ENCODE measurements around the gene PLEKHA4.
A peak's percentile ranks its signal among the peaks of the same experiment; 100 is the strongest.

Gene PLEKHA4

DNA sequence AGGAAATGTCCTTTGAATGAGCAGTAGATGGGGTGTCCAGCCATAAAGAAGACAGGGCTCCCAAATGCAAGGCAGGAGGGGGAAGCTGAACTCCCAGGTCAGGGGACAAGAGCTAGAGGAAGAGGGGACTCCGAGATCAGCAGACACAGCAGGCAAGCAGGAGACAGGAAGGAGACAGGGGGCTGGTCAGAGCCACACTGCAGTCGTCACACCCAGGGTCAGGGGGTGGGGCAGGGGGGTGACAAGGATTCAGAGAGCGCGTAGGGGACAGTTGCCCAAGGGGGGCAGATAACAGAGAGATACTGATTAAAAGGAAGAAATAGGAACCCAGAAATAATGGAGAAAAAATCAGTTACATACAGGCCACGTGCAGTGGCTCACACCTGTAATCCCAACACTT lies 35.4 kb downstream of the PLEKHA4 start:
- H3K36me3 ChIP-seq: peaks cover 4% of the 10 kb centered on the region; the same call in 1 of the 2 replicates
- H3K27ac ChIP-seq: no peak overlapping the region
- H4K20me1 ChIP-seq: no peaks in the 10 kb centered on the region
- H3K27me3 ChIP-seq: no peaks in the 10 kb centered on the region
- peaks cover 46% of the 10 kb centered on the region for H3K4me1 ChIP-seq
- H3K4me2 ChIP-seq: no peak overlapping the region
- no peaks in the 10 kb centered on the region for H3K9me3 ChIP-seq
- no peak overlapping the region for H3K4me3 ChIP-seq
- no peak overlapping the region for H3K9ac ChIP-seq
- TF ChIP-seq Cebpa-rat (IDR thresholded peaks at IDR 0.05): no peak

DNA sequence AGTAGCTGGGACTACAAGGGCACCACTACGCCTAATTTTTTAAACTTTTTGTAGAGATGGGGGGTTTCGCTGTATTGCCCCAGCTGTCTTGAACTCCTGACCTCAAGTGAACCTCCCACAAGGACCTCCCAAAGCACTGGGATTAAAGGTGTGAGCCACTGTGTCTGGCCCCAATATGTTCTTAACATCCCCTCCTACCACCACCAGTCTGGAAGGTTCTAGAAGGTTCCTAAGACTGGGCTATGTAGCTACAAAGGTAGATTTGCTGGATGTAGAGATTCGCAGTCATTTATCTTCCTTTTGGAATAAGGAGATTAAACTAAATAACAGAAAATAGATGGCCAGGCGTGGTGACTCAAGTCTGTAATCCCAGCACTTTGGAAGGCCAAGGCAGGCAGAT lies 37.5 kb downstream of the PLEKHA4 start:
- no peak for TF ChIP-seq Cebpa-rat (IDR thresholded peaks at IDR 0.05)
- H3K9me3 ChIP-seq: no peaks in the 10 kb centered on the region

DNA sequence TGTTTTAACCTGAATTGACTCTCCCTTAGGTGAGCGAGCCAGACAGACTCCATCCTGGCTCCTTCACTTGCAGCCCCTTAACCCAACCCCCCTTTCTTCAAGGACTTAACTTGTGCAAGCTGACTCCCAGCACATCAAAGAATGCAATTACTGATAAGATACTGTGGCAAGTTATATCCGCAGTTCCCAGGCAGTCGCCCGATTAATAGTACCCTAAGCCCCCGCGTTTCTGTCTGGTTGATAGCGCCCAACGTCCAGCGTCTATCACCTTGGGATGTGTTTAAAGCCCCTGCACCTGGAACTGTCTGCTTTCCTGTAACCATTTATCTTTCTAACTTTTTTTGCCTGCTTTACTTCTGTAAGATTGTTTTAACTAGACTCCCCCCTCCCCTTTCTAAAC lies 38.3 kb downstream of the PLEKHA4 start:
- no peak for TF ChIP-seq Cebpa-rat (IDR thresholded peaks at IDR 0.05)
- Histone ChIP-seq H3K4me1 (peaks cover 18% of the 10 kb centered on the region), H3K9me3 (no peaks in the 10 kb centered on the region), H3K4me2 (no peak overlapping the region), H3K27ac (no peak overlapping the region), H3K9ac (no peak overlapping the region), H4K20me1 (no peaks in the 10 kb centered on the region), H3K36me3 (peaks cover 7% of the 10 kb centered on the region; the same call in 1 of the 2 replicates), H3K27me3 (no peaks in the 10 kb centered on the region), H3K4me3 (no peak overlapping the region)

More for the DNA sequence above, 37.5 kb downstream of the PLEKHA4 start:
- Histone ChIP-seq H3K27me3 (no peaks in the 10 kb centered on the region), H3K4me2 (no peak overlapping the region), H3K4me3 (no peak overlapping the region), H3K27ac (no peak overlapping the region), H4K20me1 (no peaks in the 10 kb centered on the region), H3K36me3 (peaks cover 7% of the 10 kb centered on the region; the same call in 1 of the 2 replicates), H3K9ac (no peak overlapping the region), H3K4me1 (peaks cover 27% of the 10 kb centered on the region)

DNA sequence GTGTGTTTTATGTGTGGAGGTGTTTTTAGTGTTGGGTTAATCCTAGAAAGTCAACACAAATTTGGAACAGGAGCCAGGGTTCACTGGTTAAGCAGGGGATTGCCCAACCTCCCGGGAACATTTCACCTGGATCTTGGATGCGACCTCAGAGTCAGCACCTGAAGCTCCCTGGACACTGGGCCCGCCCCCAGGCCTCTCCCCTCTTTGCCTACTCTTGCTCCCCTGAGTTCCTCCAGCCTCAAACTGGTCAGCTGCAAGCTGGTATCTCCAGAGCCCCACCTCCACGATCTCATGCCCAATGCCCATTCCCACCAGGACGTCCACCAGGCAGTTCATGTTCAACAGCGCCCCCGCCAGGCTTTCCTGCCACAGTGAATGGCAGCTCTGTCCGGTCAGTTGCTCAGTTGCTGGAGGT lies 41.8 kb downstream of the PLEKHA4 start:
- Histone ChIP-seq H3K4me2 (no peak overlapping the region), H3K27me3 (no peaks in the 10 kb centered on the region), H3K4me3 (no peak overlapping the region), H3K36me3 (peaks cover 22% of the 10 kb centered on the region), H3K9me3 (0 out of 2 replicates have a peak, but pooled peaks cover 5% of the 10 kb centered on the region), H3K27ac (no peak overlapping the region), H4K20me1 (no peaks in the 10 kb centered on the region), H3K4me1 (no peaks in the 10 kb centered on the region), H3K9ac (no peak overlapping the region)
- TF ChIP-seq Cebpa-rat (IDR thresholded peaks at IDR 0.05): no peak

DNA sequence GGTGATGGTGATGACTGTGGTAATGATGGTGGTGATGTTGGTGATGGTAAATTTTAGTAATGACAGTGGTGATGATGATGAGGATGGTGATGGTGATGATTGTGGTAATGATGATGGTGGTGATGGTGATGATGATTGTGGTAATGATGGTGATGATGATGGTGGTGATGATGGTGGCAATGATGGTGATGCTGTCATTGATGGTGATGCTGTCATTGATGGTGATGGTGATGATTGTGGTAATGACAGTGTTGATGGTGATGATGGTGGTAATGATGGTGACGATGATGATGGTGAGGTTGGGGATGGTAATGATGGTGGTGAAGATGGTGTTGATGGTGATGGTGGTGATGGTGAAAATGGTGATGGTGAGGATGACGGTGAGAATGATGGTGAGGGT lies 45.9 kb downstream of the PLEKHA4 start:
- Histone ChIP-seq H3K27ac (no peak overlapping the region), H3K4me2 (no peak overlapping the region), H3K4me1 (0 out of 2 replicates have a peak, but pooled peaks cover 4% of the 10 kb centered on the region), H3K36me3 (peaks cover 21% of the 10 kb centered on the region), H3K27me3 (no peaks in the 10 kb centered on the region), H4K20me1 (no peaks in the 10 kb centered on the region), H3K4me3 (no peak overlapping the region), H3K9me3 (0 out of 2 replicates have a peak, but pooled peaks cover 5% of the 10 kb centered on the region), H3K9ac (no peak overlapping the region)
- no peak for TF ChIP-seq Cebpa-rat (IDR thresholded peaks at IDR 0.05)

DNA sequence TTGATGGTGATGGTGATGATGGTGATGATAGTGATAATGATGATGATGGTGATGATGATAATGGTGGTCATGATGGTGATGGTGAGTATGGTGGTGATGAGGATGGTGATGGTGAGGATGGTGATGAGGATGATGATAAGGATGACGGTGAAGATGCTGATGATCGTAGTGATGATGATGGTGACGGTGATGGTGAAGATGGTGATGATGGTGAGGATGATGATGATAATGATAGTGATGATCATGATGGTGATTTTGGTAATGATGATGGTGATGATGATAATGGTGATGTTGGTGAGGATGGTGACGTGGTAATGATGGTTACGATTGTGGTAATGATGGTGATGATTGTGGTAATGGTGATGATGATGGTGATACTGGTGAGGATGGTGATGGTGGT lies 46.8 kb downstream of the PLEKHA4 start:
- Histone ChIP-seq H3K36me3 (peaks cover 21% of the 10 kb centered on the region), H3K9me3 (0 out of 2 replicates have a peak, but pooled peaks cover 5% of the 10 kb centered on the region), H3K4me3 (no peak overlapping the region), H3K27ac (no peak overlapping the region), H4K20me1 (no peaks in the 10 kb centered on the region), H3K9ac (no peak overlapping the region), H3K4me1 (peaks cover 5% of the 10 kb centered on the region), H3K4me2 (no peak overlapping the region), H3K27me3 (no peaks in the 10 kb centered on the region)
- TF ChIP-seq Cebpa-rat (IDR thresholded peaks at IDR 0.05): no peak

DNA sequence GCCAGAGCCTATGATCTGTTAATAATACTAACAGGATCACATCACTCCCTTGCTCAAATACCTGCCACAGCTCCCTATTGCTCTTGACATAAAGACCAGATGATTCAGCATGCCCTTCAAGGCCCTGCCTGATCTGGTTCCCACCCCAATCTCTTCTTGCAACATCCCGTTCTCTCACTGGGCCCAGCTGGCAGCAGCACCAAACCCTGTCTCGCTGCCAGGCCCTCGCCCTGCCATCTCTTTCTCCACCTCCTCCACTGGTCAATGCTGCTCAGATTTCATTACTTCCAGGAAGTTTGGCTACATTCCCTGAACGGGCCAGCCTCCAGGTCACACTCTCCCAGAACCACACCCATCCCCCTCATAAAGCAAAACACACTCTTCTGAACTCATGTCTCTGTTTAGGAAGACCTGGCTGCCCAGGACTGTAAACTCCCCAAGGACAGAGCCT lies 49.0 kb downstream of the PLEKHA4 start:
- H3K27ac ChIP-seq: no peak overlapping the region
- H3K27me3 ChIP-seq: no peaks in the 10 kb centered on the region
- H3K4me2 ChIP-seq: no peak overlapping the region
- peaks cover 27% of the 10 kb centered on the region for H3K4me1 ChIP-seq
- H3K36me3 ChIP-seq: peaks cover 18% of the 10 kb centered on the region
- TF ChIP-seq Cebpa-rat (IDR thresholded peaks at IDR 0.05): no peak
- 0 out of 2 replicates have a peak, but pooled peaks cover 5% of the 10 kb centered on the region for H3K9me3 ChIP-seq
- H3K4me3 ChIP-seq: no peak overlapping the region
- no peak overlapping the region for H3K9ac ChIP-seq
- H4K20me1 ChIP-seq: no peaks in the 10 kb centered on the region

DNA sequence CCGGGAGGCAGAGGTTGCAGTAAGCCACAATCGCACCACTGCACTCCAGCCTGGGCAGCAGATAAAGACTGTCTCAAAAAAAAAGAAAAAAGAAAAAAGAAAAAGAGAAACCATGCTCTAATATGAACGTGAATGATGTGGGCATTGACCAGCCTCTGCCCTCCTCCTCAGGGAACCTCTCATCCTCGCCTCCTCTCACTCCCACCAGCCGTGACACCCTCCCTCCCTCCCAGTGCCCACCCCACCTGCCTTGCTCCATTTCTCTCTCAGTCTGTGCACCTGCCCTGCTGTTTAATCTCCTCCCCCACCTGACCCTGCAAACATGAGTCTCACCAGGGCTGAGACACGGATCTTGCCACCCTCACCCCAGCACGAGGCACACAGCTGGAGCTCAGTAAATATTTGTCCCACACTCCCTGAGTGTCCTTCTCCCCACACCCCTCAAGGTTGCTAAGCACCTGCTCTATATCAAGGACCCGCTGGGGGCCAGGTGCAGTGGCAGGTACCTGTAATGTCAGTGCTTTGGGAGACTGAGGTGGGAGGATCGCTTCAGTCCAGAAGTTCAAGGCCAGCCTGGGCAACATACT lies 50.1 kb downstream of the PLEKHA4 start:
- H3K4me1 ChIP-seq: peaks cover 33% of the 10 kb centered on the region
- TF ChIP-seq Cebpa-rat (IDR thresholded peaks at IDR 0.05): no peak
- H4K20me1 ChIP-seq: no peaks in the 10 kb centered on the region
- H3K27ac ChIP-seq: no peak overlapping the region
- H3K4me3 ChIP-seq: no peak overlapping the region
- no peak overlapping the region for H3K4me2 ChIP-seq
- H3K9ac ChIP-seq: no peak overlapping the region
- H3K36me3 ChIP-seq: peaks cover 18% of the 10 kb centered on the region
- H3K27me3 ChIP-seq: no peaks in the 10 kb centered on the region
- 0 out of 2 replicates have a peak, but pooled peaks cover 5% of the 10 kb centered on the region for H3K9me3 ChIP-seq

DNA sequence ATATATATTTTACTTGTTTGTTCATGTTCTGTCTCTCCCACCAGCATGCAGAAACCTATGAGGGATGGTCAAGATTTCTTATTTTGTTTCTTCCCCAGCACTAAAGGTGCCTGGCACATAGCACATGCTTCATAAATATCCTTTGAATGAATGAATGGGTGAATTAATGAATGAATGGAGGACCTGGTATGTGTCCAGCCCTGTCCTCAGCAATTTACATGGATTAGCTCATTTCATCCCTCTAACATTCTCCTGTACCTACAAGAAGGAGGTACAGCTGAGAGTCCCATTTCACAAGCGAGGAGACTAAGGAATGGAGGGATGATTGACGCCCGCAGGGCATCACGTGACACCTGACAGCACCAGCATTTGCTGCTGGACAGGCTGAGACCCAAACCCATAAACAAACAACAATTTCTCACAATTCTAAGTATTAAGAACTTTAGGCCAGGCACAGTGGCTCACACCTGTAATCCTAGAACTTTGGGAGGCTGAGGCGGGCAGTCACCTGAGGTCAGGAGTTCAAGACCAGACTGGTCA lies 50.8 kb downstream of the PLEKHA4 start:
- H3K27me3 ChIP-seq: no peaks in the 10 kb centered on the region
- H3K4me3 ChIP-seq: no peak overlapping the region

DNA sequence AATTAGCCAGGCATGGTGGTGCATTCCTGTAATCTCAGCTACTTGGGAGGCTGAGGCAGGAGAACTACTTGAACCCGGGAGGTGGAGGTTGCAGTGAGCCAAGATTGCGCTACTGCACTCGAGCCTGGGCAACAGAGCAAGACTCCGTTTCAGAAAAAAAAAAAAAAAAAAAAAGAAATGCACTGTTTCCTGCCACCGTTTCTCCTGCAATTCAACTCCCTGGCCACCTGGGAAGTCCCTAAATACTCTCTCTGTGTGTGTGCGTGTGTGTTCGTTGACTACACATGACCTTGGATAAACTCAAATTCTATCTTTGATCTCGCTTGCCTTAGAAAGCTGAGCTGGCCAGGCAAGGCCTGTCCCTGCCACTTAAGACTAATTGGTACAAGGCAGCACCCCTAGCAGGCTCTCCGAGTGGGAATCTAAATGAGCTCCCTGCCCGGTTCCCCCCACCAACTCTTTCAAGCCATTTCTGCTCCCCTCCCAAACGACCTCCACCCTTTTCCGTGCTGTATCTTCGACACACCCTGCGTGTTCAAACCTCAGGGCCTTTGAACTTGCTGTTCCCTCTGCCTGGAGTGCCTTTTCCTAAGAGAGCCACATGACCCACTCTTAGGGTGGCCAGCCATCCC lies 52.4 kb downstream of the PLEKHA4 start:
- H3K4me1 ChIP-seq: peaks cover 56% of the 10 kb centered on the region
- H3K9me3 ChIP-seq: no peaks in the 10 kb centered on the region
- no peaks in the 10 kb centered on the region for H3K36me3 ChIP-seq
- peak overlapping the region; percentile 74 for H3K27ac ChIP-seq
- no peaks in the 10 kb centered on the region for H4K20me1 ChIP-seq
- no peak overlapping the region for H3K4me3 ChIP-seq
- H3K27me3 ChIP-seq: no peaks in the 10 kb centered on the region
- H3K9ac ChIP-seq: 0 out of 2 replicates have a peak overlapping the region, but pooled peaks have one; percentile 16
- H3K4me2 ChIP-seq: peak overlapping the region; percentile 63
- no peak for TF ChIP-seq Cebpa-rat (IDR thresholded peaks at IDR 0.05)

More for the DNA sequence above, 50.8 kb downstream of the PLEKHA4 start:
- Histone ChIP-seq H3K36me3 (peaks cover 14% of the 10 kb centered on the region), H3K27ac (no peak overlapping the region), H3K9ac (no peak overlapping the region), H3K4me1 (peaks cover 40% of the 10 kb centered on the region), H4K20me1 (no peaks in the 10 kb centered on the region), H3K4me2 (no peak overlapping the region), H3K9me3 (0 out of 2 replicates have a peak, but pooled peaks cover 4% of the 10 kb centered on the region)
- no peak for TF ChIP-seq Cebpa-rat (IDR thresholded peaks at IDR 0.05)
